ENCODE data around the gene GJC3.
A peak's percentile ranks its signal among the peaks of the same experiment; 100 is the strongest.
"Not testable (repeated sequence)": the region's sequence is repeated elsewhere in the genome, so short reads cannot be mapped to it uniquely, and the experiment has no call there.

Gene GJC3

GRCh38 chr7:99958564-99959227 is 29.3 kb upstream of the GJC3 start:
- no peak for TF ChIP-seq ZFX (IDR thresholded peaks at IDR 0.05; ENCODE audit: borderline replicate concordance)
- no peak for TF ChIP-seq CTCF (IDR thresholded peaks at IDR 0.05)
- H3K27ac ChIP-seq: no peak overlapping the region

GRCh38 chr7:99955247-99955646 is 25.8 kb upstream of the GJC3 start:
- H3K27ac ChIP-seq: peak overlapping the region; percentile 19; the same call in 1 of the 2 replicates
- TF ChIP-seq CTCF (IDR thresholded peaks at IDR 0.05): no peak
- no peak for TF ChIP-seq ZFX (IDR thresholded peaks at IDR 0.05; ENCODE audit: borderline replicate concordance)

- not testable (repeated sequence) for H3K27ac ChIP-seq
Measured at GRCh38 chr7:99954643-99955042, 25.2 kb upstream of the GJC3 start.

- TF ChIP-seq ZFX (IDR thresholded peaks at IDR 0.05; ENCODE audit: borderline replicate concordance): no peak
- no peak for TF ChIP-seq CTCF (IDR thresholded peaks at IDR 0.05)
- no peak overlapping the region for H3K27ac ChIP-seq
Measured at GRCh38 chr7:99953649-99954048, 24.2 kb upstream of the GJC3 start.

GRCh38 chr7:99952649-99953048 is 23.2 kb upstream of the GJC3 start:
- not testable (repeated sequence) for H3K27ac ChIP-seq

GRCh38 chr7:99950819-99951218 is 21.4 kb upstream of the GJC3 start:
- peak overlapping the region; percentile 61 for H3K27ac ChIP-seq

GRCh38 chr7:99949645-99950228 is 20.3 kb upstream of the GJC3 start:
- TF ChIP-seq ZFX (IDR thresholded peaks at IDR 0.05; ENCODE audit: borderline replicate concordance) (no peak), CTCF (IDR thresholded peaks at IDR 0.05) (peak; percentile 75)
- peak overlapping the region; percentile 61 for H3K27ac ChIP-seq

- TF ChIP-seq CTCF (IDR thresholded peaks at IDR 0.05) (no peak), ZFX (IDR thresholded peaks at IDR 0.05; ENCODE audit: borderline replicate concordance) (no peak)
- H3K27ac ChIP-seq: no peak overlapping the region
Measured at GRCh38 chr7:99947608-99948007, 18.2 kb upstream of the GJC3 start.

GRCh38 chr7:99944497-99945070 is 15.2 kb upstream of the GJC3 start:
- no peak overlapping the region for H3K27ac ChIP-seq
- no peak for TF ChIP-seq CTCF (IDR thresholded peaks at IDR 0.05)
- no peak for TF ChIP-seq ZFX (IDR thresholded peaks at IDR 0.05; ENCODE audit: borderline replicate concordance)

All from 22Rv1 (cell line).